Measurements from ENCODE around the gene FUT9. TPM values are rescaled to one million over a fixed set of nuclear protein-coding genes. Genes with fewer than 3 reads are reported as not detected.

Gene FUT9
- total RNA-seq, 1 experiment from 2014 or later = 0.04 TPM

DNA sequence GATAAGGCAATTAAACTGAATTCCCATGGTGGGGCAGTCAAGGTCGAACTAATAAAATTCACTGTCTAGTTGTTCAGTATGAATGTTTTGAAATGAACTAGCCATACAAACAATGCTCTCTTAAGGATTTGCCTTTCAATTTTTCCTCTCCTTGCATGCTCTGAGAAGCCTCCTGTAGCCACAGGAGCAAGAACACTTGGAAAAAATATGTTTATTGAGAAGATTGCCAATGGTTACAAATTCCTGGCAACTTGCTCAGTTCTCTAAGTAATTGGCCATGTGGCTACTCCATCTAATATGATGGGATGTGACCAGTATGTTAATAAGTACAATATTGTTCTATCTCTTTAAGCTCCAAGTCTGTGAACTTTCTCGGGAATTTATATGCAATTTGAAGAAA is 49.4 kb downstream of the FUT9 start:
- Histone ChIP-seq H3K9ac (ENCODE audit: low read length) (no peak overlapping the region), H3K27me3 (ENCODE audit: low read length) (no peaks in the 10 kb centered on the region), H3K4me1 (ENCODE audit: insufficient read depth, low read length) (no peaks in the 10 kb centered on the region), H3K36me3 (ENCODE audit: low read depth, low read length) (no peaks in the 10 kb centered on the region), H3K9me3 (ENCODE audit: low read length) (no peaks in the 10 kb centered on the region), H3K9me2 (replicated peaks; ENCODE audit: low read length) (no peaks in the 10 kb centered on the region), H3F3A (ENCODE audit: low read length, unreplicated experiment) (no peaks in the 10 kb centered on the region), H3K4me2 (ENCODE audit: low read length) (no peak overlapping the region), H3K4me3 (ENCODE audit: low read length) (no peak overlapping the region), H3K27ac (ENCODE audit: low read length) (no peak overlapping the region), H3K79me2 (ENCODE audit: low read length) (no peaks in the 10 kb centered on the region), H2AFZ (ENCODE audit: low read length) (no peak overlapping the region), H4K20me1 (ENCODE audit: low read length) (no peaks in the 10 kb centered on the region)
- DNase-seq (no peak), ATAC-seq (no peak)
- intact Hi-C loops (cut with micrococcal nuclease) = no loop called here
- ChIA-PET POLR2A (ENCODE audit: unreplicated experiment) (no interaction called here), CTCF (no interaction called here)
- TF ChIP-seq EZH2 (IDR thresholded peaks at IDR 0.05; ENCODE audit: low read length, unreplicated experiment) (no peak), EZH2phosphoT487 (IDR thresholded peaks at IDR 0.05; ENCODE audit: borderline replicate concordance, low read length) (no peak)
- TF ChIP-seq, protein P1, sequence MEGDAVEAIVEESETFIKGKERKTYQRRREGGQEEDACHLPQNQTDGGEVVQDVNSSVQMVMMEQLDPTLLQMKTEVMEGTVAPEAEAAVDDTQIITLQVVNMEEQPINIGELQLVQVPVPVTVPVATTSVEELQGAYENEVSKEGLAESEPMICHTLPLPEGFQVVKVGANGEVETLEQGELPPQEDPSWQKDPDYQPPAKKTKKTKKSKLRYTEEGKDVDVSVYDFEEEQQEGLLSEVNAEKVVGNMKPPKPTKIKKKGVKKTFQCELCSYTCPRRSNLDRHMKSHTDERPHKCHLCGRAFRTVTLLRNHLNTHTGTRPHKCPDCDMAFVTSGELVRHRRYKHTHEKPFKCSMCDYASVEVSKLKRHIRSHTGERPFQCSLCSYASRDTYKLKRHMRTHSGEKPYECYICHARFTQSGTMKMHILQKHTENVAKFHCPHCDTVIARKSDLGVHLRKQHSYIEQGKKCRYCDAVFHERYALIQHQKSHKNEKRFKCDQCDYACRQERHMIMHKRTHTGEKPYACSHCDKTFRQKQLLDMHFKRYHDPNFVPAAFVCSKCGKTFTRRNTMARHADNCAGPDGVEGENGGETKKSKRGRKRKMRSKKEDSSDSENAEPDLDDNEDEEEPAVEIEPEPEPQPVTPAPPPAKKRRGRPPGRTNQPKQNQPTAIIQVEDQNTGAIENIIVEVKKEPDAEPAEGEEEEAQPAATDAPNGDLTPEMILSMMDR (conservative IDR thresholded peaks at IDR 0.05; ENCODE audit: low read depth, low read length) = no peak
- BruUV-seq (replicated peaks) = no TSS peak

DNA sequence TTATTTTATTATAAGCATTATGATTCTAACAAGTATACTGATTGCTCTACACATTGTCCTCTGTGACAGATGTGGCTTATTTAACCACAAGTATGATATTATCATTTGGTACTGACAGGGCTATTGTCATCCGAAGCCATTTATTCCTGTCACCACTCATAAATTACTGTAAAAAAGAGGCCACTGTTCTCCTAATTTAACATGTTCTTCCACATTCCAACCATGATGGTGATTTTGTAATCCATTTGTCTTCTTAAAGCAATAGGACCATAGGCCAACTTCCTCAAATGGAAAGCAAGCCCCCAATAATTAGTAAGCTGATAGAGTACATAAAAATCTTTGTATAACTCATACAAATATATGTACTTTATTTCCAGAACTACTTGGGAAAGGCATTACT is 50.6 kb downstream of the FUT9 start:
- DNase-seq = peak; percentile 9
- no peak for ATAC-seq
- no peak overlapping the region for H2AFZ ChIP-seq (ENCODE audit: low read length)
- no peaks in the 10 kb centered on the region for H3K27me3 ChIP-seq (ENCODE audit: low read length)
- no peak overlapping the region for H3K4me2 ChIP-seq (ENCODE audit: low read length)
- no peaks in the 10 kb centered on the region for H3F3A ChIP-seq (ENCODE audit: low read length, unreplicated experiment)
- H3K9ac ChIP-seq (ENCODE audit: low read length) = no peak overlapping the region
- no TSS peak for BruUV-seq (replicated peaks)
- no peak overlapping the region for H3K4me3 ChIP-seq (ENCODE audit: low read length)
- ChIA-PET CTCF (no interaction called here), POLR2A (ENCODE audit: unreplicated experiment) (no interaction called here)
- TF ChIP-seq, protein P1 (conservative IDR thresholded peaks at IDR 0.05; ENCODE audit: low read depth, low read length) = no peak
- TF ChIP-seq EZH2 (IDR thresholded peaks at IDR 0.05; ENCODE audit: low read length, unreplicated experiment) = no peak
- TF ChIP-seq EZH2phosphoT487 (IDR thresholded peaks at IDR 0.05; ENCODE audit: borderline replicate concordance, low read length) = no peak
- H3K9me2 ChIP-seq (replicated peaks; ENCODE audit: low read length) = no peaks in the 10 kb centered on the region
- intact Hi-C loops (cut with micrococcal nuclease) = no loop called here
- H3K9me3 ChIP-seq (ENCODE audit: low read length) = no peaks in the 10 kb centered on the region
- no peaks in the 10 kb centered on the region for H3K36me3 ChIP-seq (ENCODE audit: low read depth, low read length)
- H3K27ac ChIP-seq (ENCODE audit: low read length) = no peak overlapping the region
- no peaks in the 10 kb centered on the region for H3K4me1 ChIP-seq (ENCODE audit: insufficient read depth, low read length)
- H3K79me2 ChIP-seq (ENCODE audit: low read length) = no peaks in the 10 kb centered on the region
- no peaks in the 10 kb centered on the region for H4K20me1 ChIP-seq (ENCODE audit: low read length)

DNA sequence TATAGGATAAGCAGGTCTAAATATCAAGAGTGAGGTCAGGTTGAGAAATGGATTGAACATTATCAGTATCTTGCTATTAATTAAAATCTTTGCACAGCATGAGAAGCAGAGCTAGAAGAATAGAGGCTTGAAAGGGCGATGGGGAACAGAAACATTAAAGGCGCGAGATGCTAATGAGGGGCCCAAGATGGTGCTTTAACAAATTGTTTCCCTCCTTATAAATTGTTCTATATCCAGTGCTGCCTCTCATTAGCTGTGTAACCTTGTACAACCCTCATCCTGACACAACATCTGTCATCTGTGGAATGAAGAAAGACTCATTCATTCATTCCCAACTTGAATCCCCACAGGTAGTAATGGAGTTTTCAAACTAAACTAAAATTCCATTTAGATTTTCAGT is 57.8 kb downstream of the FUT9 start:
- Histone ChIP-seq H3K9me3 (ENCODE audit: low read length) (no peaks in the 10 kb centered on the region), H3K27ac (ENCODE audit: low read length) (no peak overlapping the region), H2AFZ (ENCODE audit: low read length) (no peak overlapping the region), H3K4me1 (ENCODE audit: insufficient read depth, low read length) (no peaks in the 10 kb centered on the region), H3F3A (ENCODE audit: low read length, unreplicated experiment) (no peaks in the 10 kb centered on the region), H3K9ac (ENCODE audit: low read length) (no peak overlapping the region), H3K27me3 (ENCODE audit: low read length) (no peaks in the 10 kb centered on the region), H3K9me2 (replicated peaks; ENCODE audit: low read length) (no peaks in the 10 kb centered on the region), H3K79me2 (ENCODE audit: low read length) (no peaks in the 10 kb centered on the region), H3K4me2 (ENCODE audit: low read length) (no peak overlapping the region), H4K20me1 (ENCODE audit: low read length) (no peaks in the 10 kb centered on the region), H3K36me3 (ENCODE audit: low read depth, low read length) (no peaks in the 10 kb centered on the region), H3K4me3 (ENCODE audit: low read length) (no peak overlapping the region)
- intact Hi-C loops (cut with micrococcal nuclease) = no loop called here
- POLR2A ChIA-PET (ENCODE audit: unreplicated experiment) = no interaction called here
- no peak for TF ChIP-seq EZH2 (IDR thresholded peaks at IDR 0.05; ENCODE audit: low read length, unreplicated experiment)
- TF ChIP-seq, protein P1 (conservative IDR thresholded peaks at IDR 0.05; ENCODE audit: low read depth, low read length) = no peak
- no peak for TF ChIP-seq EZH2phosphoT487 (IDR thresholded peaks at IDR 0.05; ENCODE audit: borderline replicate concordance, low read length)
- DNase-seq (no peak), ATAC-seq (no peak)
- no TSS peak for BruUV-seq (replicated peaks)
- CTCF ChIA-PET = no interaction called here

Data from PC-3 (cell line).